Measurements from ENCODE around the gene TRANK1. TPM values are rescaled to one million over a fixed set of nuclear protein-coding genes. Genes with fewer than 3 reads are reported as not detected.
A peak's percentile ranks its signal among the peaks of the same experiment; 100 is the strongest.
"Not testable (repeated sequence)": the region's sequence is repeated elsewhere in the genome, so short reads cannot be mapped to it uniquely, and the experiment has no call there.

Gene TRANK1
- total RNA-seq, 1 donor from 2014 or later, result 2.1 TPM

GRCh38 chr3:36920884-36921567 lies 23.8 kb downstream of the TRANK1 start:
- H3K9me3 Mint-ChIP-seq, result peaks cover 19% of the 10 kb centered on the region
- no peak for DNase-seq
- H3K27me3 Mint-ChIP-seq, result peaks cover 4% of the 10 kb centered on the region
- no peak overlapping the region for H3K27ac Mint-ChIP-seq
- peaks cover 13% of the 10 kb centered on the region for H3K36me3 Mint-ChIP-seq (ENCODE audit: low read depth)
- H3K4me1 Mint-ChIP-seq, result peaks cover 19% of the 10 kb centered on the region
- H3K4me3 Mint-ChIP-seq, result no peak overlapping the region
- intact Hi-C loops (cut with micrococcal nuclease), result no loop called here

GRCh38 chr3:36919439-36920160 lies 25.3 kb downstream of the TRANK1 start:
- DNase-seq, result no peak
- H3K27me3 Mint-ChIP-seq, result no peaks in the 10 kb centered on the region
- no peak overlapping the region for H3K4me3 Mint-ChIP-seq
- peaks cover 20% of the 10 kb centered on the region for H3K4me1 Mint-ChIP-seq
- peaks cover 13% of the 10 kb centered on the region for H3K36me3 Mint-ChIP-seq (ENCODE audit: low read depth)
- H3K9me3 Mint-ChIP-seq, result peaks cover 19% of the 10 kb centered on the region
- intact Hi-C loops (cut with micrococcal nuclease), result no loop called here
- H3K27ac Mint-ChIP-seq, result no peak overlapping the region

- H3K27me3 Mint-ChIP-seq, result no peaks in the 10 kb centered on the region
- H3K9me3 Mint-ChIP-seq, result peaks cover 19% of the 10 kb centered on the region
- intact Hi-C loops (cut with micrococcal nuclease), result loop anchor here (1.0 kb wide), 1 partner anchor 10 kb away; no protein-coding TSS in a partner anchor
- H3K27ac Mint-ChIP-seq, result peak overlapping the region; percentile 18
- peaks cover 11% of the 10 kb centered on the region for H3K36me3 Mint-ChIP-seq (ENCODE audit: low read depth)
- H3K4me1 Mint-ChIP-seq, result peaks cover 28% of the 10 kb centered on the region
- peak overlapping the region; percentile 63 for H3K4me3 Mint-ChIP-seq
- no peak for DNase-seq
Observed at GRCh38 chr3:36918050-36918449, 26.8 kb downstream of the TRANK1 start.

- peak overlapping the region; percentile 71 for H3K27ac Mint-ChIP-seq
- intact Hi-C loops (cut with micrococcal nuclease), result loop anchor here (1.0 to 2.0 kb wide), 3 partner anchors 33 to 81 kb away; partner anchors contain the start of genes EPM2AIP1, MLH1 and TRANK1
- H3K27me3 Mint-ChIP-seq, result no peaks in the 10 kb centered on the region
- no peaks in the 10 kb centered on the region for H3K36me3 Mint-ChIP-seq (ENCODE audit: low read depth)
- peaks cover 38% of the 10 kb centered on the region for H3K4me1 Mint-ChIP-seq
- peak; percentile 85 for DNase-seq
- H3K4me3 Mint-ChIP-seq, result peak overlapping the region; percentile 66
- no peaks in the 10 kb centered on the region for H3K9me3 Mint-ChIP-seq
Observed at GRCh38 chr3:36911990-36912804, 32.7 kb downstream of the TRANK1 start.

GRCh38 chr3:36909666-36910065 lies 35.2 kb downstream of the TRANK1 start:
- Mint-ChIP-seq H3K36me3 (ENCODE audit: low read depth) (no peaks in the 10 kb centered on the region), H3K27me3 (no peaks in the 10 kb centered on the region), H3K4me3 (no peak overlapping the region), H3K9me3 (no peaks in the 10 kb centered on the region), H3K27ac (no peak overlapping the region), H3K4me1 (peaks cover 48% of the 10 kb centered on the region)
- intact Hi-C loops (cut with micrococcal nuclease), result loop anchor here (2.0 kb wide), 1 partner anchor 49 kb away; no protein-coding TSS in a partner anchor
- no peak for DNase-seq

GRCh38 chr3:36909181-36909580 lies 35.7 kb downstream of the TRANK1 start:
- no peak for DNase-seq
- no peaks in the 10 kb centered on the region for H3K36me3 Mint-ChIP-seq (ENCODE audit: low read depth)

GRCh38 chr3:36908647-36909180 lies 36.1 kb downstream of the TRANK1 start:
- Mint-ChIP-seq H3K36me3 (ENCODE audit: low read depth) (no peaks in the 10 kb centered on the region), H3K4me1 (peaks cover 46% of the 10 kb centered on the region), H3K4me3 (peak overlapping the region; percentile 86), H3K9me3 (no peaks in the 10 kb centered on the region), H3K27me3 (no peaks in the 10 kb centered on the region), H3K27ac (peak overlapping the region; percentile 77)
- no peak for DNase-seq
- intact Hi-C loops (cut with micrococcal nuclease), result loop anchor here (1.0 to 2.0 kb wide), 3 partner anchors 10 to 50 kb away; no protein-coding TSS in a partner anchor

More at GRCh38 chr3:36909181-36909580, 35.7 kb downstream of the TRANK1 start:
- Mint-ChIP-seq H3K4me3 (peak overlapping the region; percentile 86), H3K4me1 (peaks cover 48% of the 10 kb centered on the region), H3K27ac (no peak overlapping the region), H3K9me3 (no peaks in the 10 kb centered on the region), H3K27me3 (no peaks in the 10 kb centered on the region)
- intact Hi-C loops (cut with micrococcal nuclease), result loop anchor here (2.0 kb wide), 1 partner anchor 50 kb away; no protein-coding TSS in a partner anchor

- intact Hi-C loops (cut with micrococcal nuclease), result loop anchor here (1.0 to 2.0 kb wide), 3 partner anchors 10 to 51 kb away; no protein-coding TSS in a partner anchor
- H3K4me3 Mint-ChIP-seq, result peak overlapping the region; percentile 86
- peak; percentile 88 for DNase-seq
- H3K4me1 Mint-ChIP-seq, result peaks cover 44% of the 10 kb centered on the region
- H3K36me3 Mint-ChIP-seq (ENCODE audit: low read depth), result peaks cover 4% of the 10 kb centered on the region
- H3K9me3 Mint-ChIP-seq, result no peaks in the 10 kb centered on the region
- H3K27ac Mint-ChIP-seq, result peak overlapping the region; percentile 77
- H3K27me3 Mint-ChIP-seq, result no peaks in the 10 kb centered on the region
Observed at GRCh38 chr3:36907911-36908646, 36.8 kb downstream of the TRANK1 start.

- Mint-ChIP-seq H3K4me1 (peaks cover 34% of the 10 kb centered on the region), H3K4me3 (peak overlapping the region; percentile 74), H3K27ac (peak overlapping the region; percentile 63), H3K36me3 (ENCODE audit: low read depth) (peaks cover 16% of the 10 kb centered on the region), H3K27me3 (no peaks in the 10 kb centered on the region), H3K9me3 (no peaks in the 10 kb centered on the region)
- intact Hi-C loops (cut with micrococcal nuclease), result no loop called here
- peak; percentile 62 for DNase-seq
Observed at GRCh38 chr3:36906504-36907149, 38.2 kb downstream of the TRANK1 start.

- peak overlapping the region; percentile 20 for H3K4me3 Mint-ChIP-seq
- H3K27me3 Mint-ChIP-seq, result no peaks in the 10 kb centered on the region
- H3K9me3 Mint-ChIP-seq, result no peaks in the 10 kb centered on the region
- DNase-seq, result no peak
- H3K27ac Mint-ChIP-seq, result peak overlapping the region; percentile 54
- H3K36me3 Mint-ChIP-seq (ENCODE audit: low read depth), result peaks cover 21% of the 10 kb centered on the region
- peaks cover 45% of the 10 kb centered on the region for H3K4me1 Mint-ChIP-seq
- intact Hi-C loops (cut with micrococcal nuclease), result no loop called here
Observed at GRCh38 chr3:36905545-36905944, 39.3 kb downstream of the TRANK1 start.

- no peak overlapping the region for H3K4me3 Mint-ChIP-seq
- no peak for DNase-seq
- no peaks in the 10 kb centered on the region for H3K9me3 Mint-ChIP-seq
- peaks cover 29% of the 10 kb centered on the region for H3K36me3 Mint-ChIP-seq (ENCODE audit: low read depth)
- intact Hi-C loops (cut with micrococcal nuclease), result no loop called here
- H3K27ac Mint-ChIP-seq, result no peak overlapping the region
- peaks cover 47% of the 10 kb centered on the region for H3K4me1 Mint-ChIP-seq
- no peaks in the 10 kb centered on the region for H3K27me3 Mint-ChIP-seq
Observed at GRCh38 chr3:36904641-36905040, 40.2 kb downstream of the TRANK1 start.

- peaks cover 44% of the 10 kb centered on the region for H3K4me1 Mint-ChIP-seq
- H3K9me3 Mint-ChIP-seq; H3K4me3 Mint-ChIP-seq; DNase-seq; H3K27me3 Mint-ChIP-seq; H3K27ac Mint-ChIP-seq; intact Hi-C loops (cut with micrococcal nuclease): not testable (repeated sequence)
- H3K36me3 Mint-ChIP-seq (ENCODE audit: low read depth), result peaks cover 32% of the 10 kb centered on the region
Observed at GRCh38 chr3:36904065-36904464, 40.8 kb downstream of the TRANK1 start.
